HG02763 (cell line): ENCODE data around the gene CRYBG3.

Experiments
- ATAC-seq: cut with Tn5 transposase; IDR thresholded peaks from one replicate; pipeline ENCODE4 v1.9.1; 2021; ENCODE audit warnings: mild to moderate bottlenecking, moderate library complexity; ENCODE audit not compliant: unreplicated experiment

Gene CRYBG3

GRCh38 chr3:97939401-97939800 lies 117.6 kb downstream of the CRYBG3 start:
- ATAC-seq = no peak

- no peak for ATAC-seq
Measured at GRCh38 chr3:97940034-97940433, 118.2 kb downstream of the CRYBG3 start.

GRCh38 chr3:97942801-97943546 lies 121.2 kb downstream of the CRYBG3 start:
- ATAC-seq = no peak

- no peak for ATAC-seq
Measured at GRCh38 chr3:97948351-97949109, 126.7 kb downstream of the CRYBG3 start.

- ATAC-seq = no peak
Measured at GRCh38 chr3:97949110-97949485, 127.3 kb downstream of the CRYBG3 start.

GRCh38 chr3:97949743-97950142 lies 127.9 kb downstream of the CRYBG3 start:
- ATAC-seq = no peak

GRCh38 chr3:97950360-97950759 lies 128.5 kb downstream of the CRYBG3 start:
- ATAC-seq = no peak

GRCh38 chr3:97952280-97952679 lies 130.5 kb downstream of the CRYBG3 start:
- ATAC-seq = no peak

GRCh38 chr3:97952872-97953271 lies 131.1 kb downstream of the CRYBG3 start:
- ATAC-seq = no peak

- ATAC-seq = no peak
Measured at GRCh38 chr3:97954228-97954827, 132.5 kb downstream of the CRYBG3 start.

- no peak for ATAC-seq
Measured at GRCh38 chr3:97956051-97956450, 134.2 kb downstream of the CRYBG3 start.

- ATAC-seq = no peak
Measured at GRCh38 chr3:97957617-97958311, 136.0 kb downstream of the CRYBG3 start.

- ATAC-seq = no peak
Measured at GRCh38 chr3:97958396-97958795, 136.6 kb downstream of the CRYBG3 start.

- ATAC-seq = no peak
Measured at GRCh38 chr3:97958796-97959195, 137.0 kb downstream of the CRYBG3 start.

GRCh38 chr3:97959872-97960271 lies 138.1 kb downstream of the CRYBG3 start:
- ATAC-seq = no peak

GRCh38 chr3:97960551-97960950 lies 138.7 kb downstream of the CRYBG3 start:
- no peak for ATAC-seq

GRCh38 chr3:97960993-97961766 lies 139.4 kb downstream of the CRYBG3 start:
- ATAC-seq = no peak

GRCh38 chr3:97967966-97968365 lies 146.2 kb downstream of the CRYBG3 start:
- ATAC-seq = no peak

GRCh38 chr3:97968376-97968775 lies 146.6 kb downstream of the CRYBG3 start:
- ATAC-seq = no peak

GRCh38 chr3:97969541-97969940 lies 147.7 kb downstream of the CRYBG3 start:
- ATAC-seq = no peak

GRCh38 chr3:97970156-97970555 lies 148.3 kb downstream of the CRYBG3 start:
- no peak for ATAC-seq
